ENCODE measurements around the gene CPED1. TPM values are rescaled to one million over a fixed set of nuclear protein-coding genes. Genes with fewer than 3 reads are reported as not detected.
A peak's percentile ranks its signal among the peaks of the same experiment; 100 is the strongest.

The CPED1 gene
- total RNA-seq, 4 donors from 2014 or later: 4.4 to 20.2 (median 14.0) TPM

DNA sequence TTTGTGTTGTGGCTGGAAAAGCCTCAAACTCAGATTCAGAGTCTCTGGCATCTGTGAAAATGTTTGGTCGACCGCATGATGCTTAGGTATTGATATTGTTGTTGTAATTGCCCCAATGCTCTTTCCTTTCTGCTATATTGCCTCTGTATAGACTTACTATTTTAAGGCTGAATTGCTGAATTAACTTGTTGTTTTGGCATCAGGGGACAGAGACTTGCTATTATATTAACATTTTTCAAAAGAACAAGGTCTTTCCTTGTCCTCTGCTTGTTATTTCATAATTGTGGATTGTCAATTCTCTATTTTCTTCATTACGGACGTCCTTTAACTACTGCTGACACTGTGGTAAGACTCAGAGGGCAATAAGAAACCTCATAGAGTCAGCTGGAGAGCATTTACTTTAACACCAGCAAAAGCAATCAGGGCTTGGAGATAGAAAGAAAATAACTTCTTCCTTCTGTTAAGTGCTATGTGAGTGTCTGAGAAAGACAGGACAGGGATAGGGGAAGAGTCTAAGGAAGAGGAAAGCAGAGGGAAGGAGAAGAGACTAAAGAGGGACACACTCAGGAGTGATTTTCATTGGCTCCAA lies 17.6 kb downstream of the CPED1 start:
- Histone ChIP-seq H3K4me3 (no peak overlapping the region), H3K27ac (peak overlapping the region; percentile 23 to 57 (median 42)), H3K36me3 (no peaks in the 10 kb centered on the region), H3K27me3 (no peaks in the 10 kb centered on the region), H3K4me1 (peaks cover 0 to 16% (median 0%) of the 10 kb centered on the region in 4 donors), H3K9me3 (no peaks in the 10 kb centered on the region)
- 69 to 84% methylated on average over 4 of the region's 4 CpGs for WGBS, 2 donors (ENCODE audit: low coverage in 1 of 2)
- no peak for DNase-seq
- in situ Hi-C loops (cut with MboI; ENCODE audit: low pct_ligation_motif_present in 1 of 4, low pct_unique_long_range_greater_than_20kb in 1 of 4, low sequenced_read_pairs in 3 of 4) (no loop called here), intact Hi-C loops (cut with DNase I; ENCODE audit: low total_unique reads) (no loop called here)
- TF ChIP-seq EP300 (IDR thresholded peaks at IDR 0.05; ENCODE audit: low read depth) (no peak), POLR2AphosphoS5 (IDR thresholded peaks at IDR 0.05) (no peak), POLR2A (IDR thresholded peaks at IDR 0.05) (no peak)
- TF ChIP-seq, protein P1, sequence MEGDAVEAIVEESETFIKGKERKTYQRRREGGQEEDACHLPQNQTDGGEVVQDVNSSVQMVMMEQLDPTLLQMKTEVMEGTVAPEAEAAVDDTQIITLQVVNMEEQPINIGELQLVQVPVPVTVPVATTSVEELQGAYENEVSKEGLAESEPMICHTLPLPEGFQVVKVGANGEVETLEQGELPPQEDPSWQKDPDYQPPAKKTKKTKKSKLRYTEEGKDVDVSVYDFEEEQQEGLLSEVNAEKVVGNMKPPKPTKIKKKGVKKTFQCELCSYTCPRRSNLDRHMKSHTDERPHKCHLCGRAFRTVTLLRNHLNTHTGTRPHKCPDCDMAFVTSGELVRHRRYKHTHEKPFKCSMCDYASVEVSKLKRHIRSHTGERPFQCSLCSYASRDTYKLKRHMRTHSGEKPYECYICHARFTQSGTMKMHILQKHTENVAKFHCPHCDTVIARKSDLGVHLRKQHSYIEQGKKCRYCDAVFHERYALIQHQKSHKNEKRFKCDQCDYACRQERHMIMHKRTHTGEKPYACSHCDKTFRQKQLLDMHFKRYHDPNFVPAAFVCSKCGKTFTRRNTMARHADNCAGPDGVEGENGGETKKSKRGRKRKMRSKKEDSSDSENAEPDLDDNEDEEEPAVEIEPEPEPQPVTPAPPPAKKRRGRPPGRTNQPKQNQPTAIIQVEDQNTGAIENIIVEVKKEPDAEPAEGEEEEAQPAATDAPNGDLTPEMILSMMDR (IDR thresholded peaks at IDR 0.05): no peak

DNA sequence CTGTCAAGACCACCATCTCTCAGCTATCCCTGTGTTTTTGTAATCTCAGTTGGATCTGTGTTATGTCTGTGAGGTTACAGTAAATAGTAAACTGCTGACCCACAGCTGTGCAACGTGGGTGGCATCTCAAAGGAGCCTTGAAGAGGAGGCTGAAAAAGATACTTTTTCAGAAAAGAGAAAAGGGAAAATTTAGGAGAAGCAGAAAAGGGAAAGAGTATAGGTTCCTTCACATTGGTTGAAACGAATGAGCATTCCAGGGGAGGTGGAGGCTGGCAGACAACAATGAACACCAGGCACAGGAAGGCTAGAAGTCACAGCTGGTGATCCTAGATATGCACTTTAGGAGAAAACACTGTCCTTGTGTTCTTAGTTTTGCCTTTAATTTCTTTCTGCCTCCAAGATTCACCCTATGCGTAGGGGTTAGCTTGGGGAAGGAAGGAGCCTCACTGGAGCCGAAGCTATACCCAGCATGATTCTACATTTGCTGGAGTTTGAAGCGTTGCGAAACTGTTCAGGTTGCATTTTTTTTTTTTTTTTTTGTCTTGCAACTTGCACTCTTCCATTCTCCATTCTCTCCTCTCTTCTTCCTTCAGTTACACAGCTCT lies 18.3 kb downstream of the CPED1 start:
- Histone ChIP-seq H3K4me1 (peaks cover 0 to 16% (median 0%) of the 10 kb centered on the region in 4 donors), H3K27me3 (no peaks in the 10 kb centered on the region), H3K27ac (peak overlapping the region; percentile 23 to 57 (median 42)), H3K4me3 (no peak overlapping the region), H3K9me3 (no peaks in the 10 kb centered on the region), H3K36me3 (no peaks in the 10 kb centered on the region)
- DNase-seq: no peak
- intact Hi-C loops (cut with DNase I; ENCODE audit: low total_unique reads): no loop called here
- in situ Hi-C loops (cut with MboI; ENCODE audit: low pct_ligation_motif_present in 1 of 4, low pct_unique_long_range_greater_than_20kb in 1 of 4, low sequenced_read_pairs in 3 of 4): no loop called here
- WGBS, 2 donors (ENCODE audit: low coverage in 1 of 2): 48 to 74% methylated on average over 2 to 6 of the region's 6 CpGs
- no peak for TF ChIP-seq EP300 (IDR thresholded peaks at IDR 0.05; ENCODE audit: low read depth)
- no peak for TF ChIP-seq POLR2AphosphoS5 (IDR thresholded peaks at IDR 0.05)
- TF ChIP-seq, protein P1 (IDR thresholded peaks at IDR 0.05): no peak
- no peak for TF ChIP-seq POLR2A (IDR thresholded peaks at IDR 0.05)

GRCh38 chr7:121008816-121009215 lies 20.3 kb downstream of the CPED1 start:
- WGBS, 2 donors (ENCODE audit: low coverage in 1 of 2): 61 to 68% methylated on average over 2 of the region's 2 CpGs
- H3K4me1 ChIP-seq: peaks cover 0 to 12% (median 0%) of the 10 kb centered on the region in 4 donors
- DNase-seq: no peak
- no peaks in the 10 kb centered on the region for H3K36me3 ChIP-seq
- H3K27me3 ChIP-seq: no peaks in the 10 kb centered on the region
- TF ChIP-seq EP300 (IDR thresholded peaks at IDR 0.05; ENCODE audit: low read depth): no peak
- no peak for TF ChIP-seq POLR2A (IDR thresholded peaks at IDR 0.05)
- TF ChIP-seq, protein P1 (IDR thresholded peaks at IDR 0.05): no peak
- TF ChIP-seq POLR2AphosphoS5 (IDR thresholded peaks at IDR 0.05): no peak
- no peaks in the 10 kb centered on the region for H3K9me3 ChIP-seq
- H3K27ac ChIP-seq: no peak overlapping the region
- no peak overlapping the region for H3K4me3 ChIP-seq
- intact Hi-C loops (cut with DNase I; ENCODE audit: low total_unique reads) (no loop called here), in situ Hi-C loops (cut with MboI; ENCODE audit: low pct_ligation_motif_present in 1 of 4, low pct_unique_long_range_greater_than_20kb in 1 of 4, low sequenced_read_pairs in 3 of 4) (no loop called here)

DNA sequence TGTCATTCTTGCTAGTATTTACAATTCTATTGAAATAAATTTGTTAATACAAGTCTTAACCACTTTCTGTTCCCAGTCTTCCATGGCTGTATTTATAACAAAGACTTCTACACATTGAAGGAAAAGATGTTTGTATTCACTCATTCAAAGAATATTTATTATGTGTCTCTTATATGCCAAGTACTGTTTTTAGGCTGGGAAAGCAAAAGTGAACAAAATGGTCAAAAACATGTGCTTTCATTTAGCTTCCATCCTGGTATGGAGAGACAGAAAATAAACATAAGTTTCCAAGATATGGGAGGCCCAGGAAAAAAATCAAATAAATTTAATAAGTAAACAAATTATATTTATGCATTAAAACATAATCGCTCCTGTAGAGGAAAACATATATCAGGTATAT lies 22.9 kb downstream of the CPED1 start:
- DNase-seq: no peak
- TF ChIP-seq EP300 (IDR thresholded peaks at IDR 0.05; ENCODE audit: low read depth) (no peak), POLR2AphosphoS5 (IDR thresholded peaks at IDR 0.05) (no peak)
- H3K4me3 ChIP-seq: no peak overlapping the region
- WGBS, 2 donors (ENCODE audit: low coverage in 1 of 2): 90 to 93% methylated on average over 1 of the region's 1 CpG
- H3K4me1 ChIP-seq: peaks cover 0 to 13% (median 0%) of the 10 kb centered on the region in 4 donors
- no peaks in the 10 kb centered on the region for H3K36me3 ChIP-seq
- H3K9me3 ChIP-seq: no peaks in the 10 kb centered on the region
- in situ Hi-C loops (cut with MboI; ENCODE audit: low pct_ligation_motif_present in 1 of 4, low pct_unique_long_range_greater_than_20kb in 1 of 4, low sequenced_read_pairs in 3 of 4): no loop called here
- H3K27me3 ChIP-seq: no peaks in the 10 kb centered on the region
- intact Hi-C loops (cut with DNase I; ENCODE audit: low total_unique reads): no loop called here
- no peak overlapping the region for H3K27ac ChIP-seq

All from transverse colon (tissue), 4 donors.